Caco-2 (cell line): ENCODE measurements around the gene FUCA2. TPM values are rescaled to one million over a fixed set of nuclear protein-coding genes. Genes with fewer than 3 reads are reported as not detected.
A peak's percentile ranks its signal among the peaks of the same experiment; 100 is the strongest.
"Not testable (repeated sequence)": the region's sequence is repeated elsewhere in the genome, so short reads cannot be mapped to it uniquely, and the experiment has no call there.

Source experiments
- BruUV-seq: library from RNA; stranded (reverse); fragments of 400-500 nt; replicated peaks from 2 replicates; lab custom pipeline; 2021; lab: Mats Ljungman, UMichigan
- CTCF ChIA-PET: fragments of 300-600 bp; sonication (Branson Sonifier 250); formaldehyde crosslinking; loops from one replicate; lab custom pipeline; 2022; ENCODE audit warnings: antibody characterized with exemption; lab: Charles Lee
- POLR2A ChIA-PET: fragments of 300-600 bp; sonication (Branson Sonifier 250); formaldehyde crosslinking; loops from one replicate; lab custom pipeline; 2022; ENCODE audit warnings: antibody characterized with exemption; lab: Charles Lee
- DNase-seq, 2 experiments: peaks; one replicate each; pipeline versions ENCODE4 v3.0.0 to v3.0.0-alpha.2; 2020 to 2022
- H3K27me3 ChIP-seq: replicated peaks from 2 replicates; pipeline ENCODE4 v1.6.0; 2011; ENCODE audit warnings: low read length; ENCODE audit not compliant: control insufficient read depth, insufficient read depth
- H3K36me3 ChIP-seq: 2 replicates; pipeline ENCODE4 v1.5.1; 2011; ENCODE audit warnings: low read length; ENCODE audit not compliant: control insufficient read depth, insufficient read depth
- H3K4me1 ChIP-seq: fragments of 250-450 bp; sonication (Bioruptor Pico); 2 replicates; pipeline ENCODE4 v1.5.1; 2020; ENCODE audit warnings: mild to moderate bottlenecking
- H3K4me3 ChIP-seq: 2 replicates; pipeline ENCODE4 v1.5.1; 2011; ENCODE audit warnings: low read depth, mild to moderate bottlenecking, control low read depth, low read length
- H3K9me3 ChIP-seq: fragments of 250-450 bp; sonication (Bioruptor Pico); 2 replicates; pipeline ENCODE4 v1.5.1; 2020; ENCODE audit warnings: mild to moderate bottlenecking, moderate library complexity
- H3K27ac Mint-ChIP-seq: one replicate; pipeline ENCODE4 v1.8.0; 2022; ENCODE audit warnings: mixed read lengths; ENCODE audit not compliant: unreplicated experiment
- H3K27me3 Mint-ChIP-seq: one replicate; pipeline ENCODE4 v1.8.0; 2022; ENCODE audit warnings: mixed read lengths; ENCODE audit not compliant: insufficient read depth, unreplicated experiment
- H3K36me3 Mint-ChIP-seq: one replicate; pipeline ENCODE4 v1.8.0; 2022; ENCODE audit warnings: mild to moderate bottlenecking, mixed read lengths; ENCODE audit not compliant: insufficient read depth, unreplicated experiment
- H3K4me1 Mint-ChIP-seq: one replicate; pipeline ENCODE4 v1.8.0; 2022; ENCODE audit warnings: low read depth, mixed read lengths; ENCODE audit not compliant: unreplicated experiment
- H3K4me3 Mint-ChIP-seq: one replicate; pipeline ENCODE4 v1.8.0; 2022; ENCODE audit warnings: mild to moderate bottlenecking, moderate library complexity, mixed read lengths; ENCODE audit not compliant: unreplicated experiment
- H3K9me3 Mint-ChIP-seq: one replicate; pipeline ENCODE4 v1.8.0; 2022; ENCODE audit warnings: mixed read lengths; ENCODE audit not compliant: unreplicated experiment
- CTCF ChIP-seq, 2 experiments: fragments of 200-600 bp in 1 of 2; IDR thresholded peaks; 1 replicate in 1 of 2; 2 replicates in 1 of 2; pipeline versions ENCODE4 v1.5.1 to v1.8.0; 2011 to 2022; ENCODE audit warnings: antibody characterized with exemption in 1 of 2, control low read depth in 1 of 2, inconsistent platforms in 1 of 2, low read depth in 1 of 2, low read length in 1 of 2, mild to moderate bottlenecking in 1 of 2, moderate library complexity in 1 of 2; ENCODE audit not compliant: insufficient read depth in 1 of 2, severe bottlenecking in 1 of 2, unreplicated experiment in 1 of 2
- intact Hi-C: fragments of 100-400 bp; cut with micrococcal nuclease; formaldehyde crosslinking; loops from one replicate; pipeline ENCODE4 v1.10.0; 2022; ENCODE audit not compliant: unreplicated experiment
- total RNA-seq: library from RNA; stranded (reverse); gene quantifications from 2 replicates; pipeline ENCODE4 v1.2.3, GENCODE V29; 2022

The FUCA2 gene
- total RNA-seq, 1 experiment from 2014 or later, result 102 TPM

GRCh38 chr6:143513410-143513809 is 1.9 kb upstream of the FUCA2 start:
- H3K4me1 ChIP-seq, result peaks cover 11% of the 10 kb centered on the region
- H3K9me3 ChIP-seq, result no peaks in the 10 kb centered on the region
- H3K4me3 ChIP-seq, result no peak overlapping the region
- Mint-ChIP-seq H3K27me3 (no peaks in the 10 kb centered on the region), H3K9me3 (no peaks in the 10 kb centered on the region), H3K36me3 (peaks cover 8% of the 10 kb centered on the region), H3K4me3 (peak overlapping the region; percentile 42), H3K27ac (no peak overlapping the region), H3K4me1 (peaks cover 29% of the 10 kb centered on the region)
- H3K27me3 ChIP-seq, result no peaks in the 10 kb centered on the region
- POLR2A ChIA-PET, result no interaction called here
- intact Hi-C loops, result loop anchor here (1.0 to 5.0 kb wide), 2 partner anchors 62 to 1256 kb away; no protein-coding TSS in a partner anchor
- peak in 1 of 2 experiments; percentile 45 for DNase-seq
- peaks cover under 1% of the 10 kb centered on the region for H3K36me3 ChIP-seq
- TSS peak; percentile 22 for BruUV-seq
- CTCF ChIA-PET, result interaction anchor here (0.8 to 1.3 kb wide), 2 partner anchors 16 to 29 kb away, joined by 3 to 5 read pairs; no protein-coding TSS in a partner anchor
- TF ChIP-seq CTCF (IDR thresholded peaks at IDR 0.05; ENCODE audit: insufficient read depth in 1 of 2, low read depth in 1 of 2, low read length in 1 of 2, severe bottlenecking in 1 of 2, unreplicated experiment in 1 of 2), result peak; percentile 34 to 38

- intact Hi-C loops, result loop anchor here (2.0 to 5.0 kb wide), 2 partner anchors 34 to 1253 kb away; no protein-coding TSS in a partner anchor
- POLR2A ChIA-PET, result interaction anchor here (1.4 to 2.1 kb wide), 2 partner anchors 26 to 60 kb away, joined by 8 to 15 read pairs; partner anchors contain the start of genes ADAT2 and PEX3
Measured at GRCh38 chr6:143510326-143510725, 1.2 kb downstream of the FUCA2 start.

GRCh38 chr6:143507358-143508145 is 4.0 kb downstream of the FUCA2 start:
- TF ChIP-seq CTCF (IDR thresholded peaks at IDR 0.05; ENCODE audit: insufficient read depth in 1 of 2, low read depth in 1 of 2, low read length in 1 of 2, severe bottlenecking in 1 of 2, unreplicated experiment in 1 of 2), result no peak
- Histone ChIP-seq H3K4me1 (peaks cover 11% of the 10 kb centered on the region), H3K27me3 (no peaks in the 10 kb centered on the region), H3K36me3 (peaks cover 2% of the 10 kb centered on the region), H3K9me3 (no peaks in the 10 kb centered on the region), H3K4me3 (no peak overlapping the region)
- BruUV-seq, result no TSS peak
- no peak overlapping the region for H3K27ac Mint-ChIP-seq
- POLR2A ChIA-PET, result no interaction called here
- no peaks in the 10 kb centered on the region for H3K9me3 Mint-ChIP-seq
- DNase-seq, result no peak
- H3K27me3 Mint-ChIP-seq, result no peaks in the 10 kb centered on the region
- intact Hi-C loops, result no loop called here
- peaks cover 10% of the 10 kb centered on the region for H3K4me1 Mint-ChIP-seq
- no peak overlapping the region for H3K4me3 Mint-ChIP-seq
- CTCF ChIA-PET, result interaction anchor here (0.7 kb wide), 1 partner anchor 274 kb away, joined by 3 read pairs; no protein-coding TSS in a partner anchor
- peaks cover 55% of the 10 kb centered on the region for H3K36me3 Mint-ChIP-seq

More at GRCh38 chr6:143510326-143510725, 1.2 kb downstream of the FUCA2 start:
- not testable (repeated sequence) for H3K27me3 ChIP-seq, H3K36me3 ChIP-seq, DNase-seq, H3K27me3 Mint-ChIP-seq, BruUV-seq, H3K9me3 Mint-ChIP-seq, H3K9me3 ChIP-seq
- Mint-ChIP-seq H3K4me1 (peaks cover 16% of the 10 kb centered on the region), H3K27ac (peak overlapping the region; percentile 91), H3K36me3 (peaks cover 38% of the 10 kb centered on the region), H3K4me3 (peak overlapping the region; percentile 97)
- Histone ChIP-seq H3K4me1 (peaks cover 11% of the 10 kb centered on the region), H3K4me3 (peak overlapping the region; percentile 60)
- CTCF ChIA-PET, result interaction anchor here (0.7 kb wide), 1 partner anchor 481 kb away, joined by 3 read pairs; no protein-coding TSS in a partner anchor
